H1 (cell line): ENCODE data around the gene DLX5. TPM values are rescaled to one million over a fixed set of nuclear protein-coding genes. Genes with fewer than 3 reads are reported as not detected.

Experiments
- SUZ12 ChIP-seq: fragments of 200-600 bp; sonication (generic); IDR thresholded peaks from 2 replicates; pipeline ENCODE4 v1.6.1; 2012; ENCODE audit warnings: mild to moderate bottlenecking, inconsistent platforms, low read length, moderate library complexity, mixed read lengths
- polyA plus RNA-seq, 7 experiments: library from polyadenylated mRNA; depleted of rRNA in 3 of 7; stranded (reverse) in 5 of 7; unstranded in 2 of 7; fragments of >200 nt in 5 of 7; fragments of 200-250 nt in 2 of 7; gene quantifications; 1 replicate in 5 of 7; 2 replicates in 1 of 7; 4 replicates in 1 of 7; pipeline versions ENCODE4 v1.2.1 to v1.2.3, GENCODE V29; 2011 to 2013; ENCODE audit warnings: missing spikeins in 2 of 7, mixed read lengths in 2 of 7
- total RNA-seq: library from RNA; stranded (reverse); fragmentation: NEBNext Ultra II Directional; extraction: Animal tissue kit (Norgen Biotek cat#: 25700); gene quantifications from 2 replicates; pipeline ENCODE4 v1.2.1, GENCODE V29; 2021

Gene DLX5
- total and polyA plus RNA-seq, 2 of the 8 experiments (the other 6 are each of a cell fraction or from before 2014, with no cell fraction given): not detected

- TF ChIP-seq SUZ12: peak; percentile 37; the same call in 1 of the 2 replicates
Measured at GRCh38 chr7:97012365-97013133, 12.1 kb downstream of the DLX5 start (continued).
